ENCODE data around the gene GBX1.

- TF ChIP-seq POLR2A (IDR thresholded peaks at IDR 0.05) (no peak), CTCF (IDR thresholded peaks at IDR 0.05) (no peak), POLR2AphosphoS5 (IDR thresholded peaks at IDR 0.05) (no peak)
Measured at GRCh38 chr7:151133986-151134742, 33.3 kb downstream of the GBX1 start.

Measured in breast epithelium (tissue), 3 donors.